ENCODE results near the gene PATZ1.
A peak's percentile ranks its signal among the peaks of the same experiment; 100 is the strongest.
"Not testable (repeated sequence)": the region's sequence is repeated elsewhere in the genome, so short reads cannot be mapped to it uniquely, and the experiment has no call there.

The PATZ1 gene

GRCh38 chr22:31346255-31346732 is at the start of gene PATZ1:
TSS of gene PATZ1 (minus strand) at chr22:31346346. CDS start at chr22:31345602, 744 bp downstream.
- DNase-seq = peak; percentile 65

GRCh38 chr22:31394326-31394725 is 48.2 kb upstream of the PATZ1 start:
- no peak for DNase-seq

GRCh38 chr22:31393893-31394292 is 47.7 kb upstream of the PATZ1 start:
- no peak for DNase-seq

- not testable (repeated sequence) for DNase-seq
Measured at GRCh38 chr22:31378651-31379050, 32.5 kb upstream of the PATZ1 start.

GRCh38 chr22:31378123-31378522 is 32.0 kb upstream of the PATZ1 start:
- DNase-seq = no peak

- DNase-seq = no peak
Measured at GRCh38 chr22:31377612-31378011, 31.5 kb upstream of the PATZ1 start.

- no peak for DNase-seq
Measured at GRCh38 chr22:31367426-31367825, 21.3 kb upstream of the PATZ1 start.

- no peak for DNase-seq
Measured at GRCh38 chr22:31363885-31364465, 17.8 kb upstream of the PATZ1 start.

- DNase-seq = no peak
Measured at GRCh38 chr22:31361743-31362142, 15.6 kb upstream of the PATZ1 start.

- DNase-seq = no peak
Measured at GRCh38 chr22:31360029-31360428, 13.9 kb upstream of the PATZ1 start.

- DNase-seq = no peak
Measured at GRCh38 chr22:31354515-31354914, 8.4 kb upstream of the PATZ1 start.

GRCh38 chr22:31350410-31350863 is 4.3 kb upstream of the PATZ1 start:
- DNase-seq = peak; percentile 71

GRCh38 chr22:31349960-31350359 is 3.8 kb upstream of the PATZ1 start:
- DNase-seq = no peak

- no peak for DNase-seq
Measured at GRCh38 chr22:31348766-31349165, 2.6 kb upstream of the PATZ1 start.

GRCh38 chr22:31348009-31348337 is 1.8 kb upstream of the PATZ1 start:
- not testable (repeated sequence) for DNase-seq

GRCh38 chr22:31347251-31348008 is 1.3 kb upstream of the PATZ1 start:
- DNase-seq = peak; percentile 24

- peak; percentile 50 for DNase-seq
Measured at GRCh38 chr22:31346733-31347250, 646 bp upstream of the PATZ1 start.

GRCh38 chr22:31345331-31346254 is 553 bp downstream of the PATZ1 start:
- DNase-seq = peak; percentile 75

- DNase-seq = peak; percentile 23
Measured at GRCh38 chr22:31344578-31345330, 1.4 kb downstream of the PATZ1 start.

GRCh38 chr22:31344256-31344577 is 1.9 kb downstream of the PATZ1 start:
- DNase-seq = no peak

GRCh38 chr22:31343235-31344191 is 2.6 kb downstream of the PATZ1 start:
- peak; percentile 89 for DNase-seq
